HepG2 (cell line): ENCODE results near the gene RNF123. TPM values are rescaled to one million over a fixed set of nuclear protein-coding genes. Genes with fewer than 3 reads are reported as not detected.

Experiments used
- ATAC-seq: fragments of 200-7000 bp; cut with Tn5 transposase; 3 replicates; pipeline ENCODE4 v1.9.1; 2020; ENCODE audit warnings: mild to moderate bottlenecking, moderate library complexity
- BruUV-seq: library from RNA; stranded (reverse); fragments of 400-500 nt; replicated peaks from 2 replicates; lab custom pipeline; 2021; lab: Mats Ljungman, UMichigan
- CTCF ChIA-PET: fragments of 300-600 bp; formaldehyde crosslinking; extraction: SDS; loops from one replicate; lab custom pipeline; 2021; ENCODE audit warnings: low total read pairs, inconsistent platforms, low intra/inter-chr PET ratio; lab: Yijun Ruan, JAX
- POLR2A ChIA-PET: fragments of 350-600 bp; sonication (Branson Sonifier 250); formaldehyde crosslinking; loops from one replicate; lab custom pipeline; 2020; ENCODE audit warnings: antibody characterized with exemption, inconsistent platforms; lab: Yijun Ruan, JAX
- DNase-seq: peaks from one replicate; pipeline ENCODE4 v3.0.0-alpha.2; 2015; ENCODE audit warnings: low spot score
- FAIRE-seq: peaks from 3 replicates; lab custom pipeline; 2011; peaks lifted over from hg19 to GRCh38; lab: Jason Lieb, UNC
- H2AFZ ChIP-seq: one replicate; pipeline ENCODE4 v1.6.1; 2011; ENCODE audit warnings: low read length, inconsistent platforms
- H3K27ac ChIP-seq: fragments of 300-600 bp; 3 replicates; pipeline ENCODE4 v1.8.0; 2011; ENCODE audit warnings: mixed run types, mild to moderate bottlenecking, mixed read lengths, low read length, inconsistent platforms; ENCODE audit not compliant: insufficient read depth; ENCODE audit errors: extremely low read length
- H3K27me3 ChIP-seq, 2 experiments: fragments of 200-600 bp in 1 of 2; 2 replicates in 1 of 2; 3 replicates in 1 of 2; pipeline versions ENCODE4 v1.6.0 to v1.8.0; 2011; ENCODE audit warnings: low read length in 2 of 2, mild to moderate bottlenecking in 2 of 2, moderate library complexity in 2 of 2, inconsistent platforms in 1 of 2; ENCODE audit not compliant: insufficient read depth in 2 of 2, control insufficient read depth in 1 of 2
- H3K36me3 ChIP-seq, 2 experiments: fragments of 200-600 bp in 1 of 2; replicated peaks in 1 of 2; 2 replicates in 1 of 2; 3 replicates in 1 of 2; pipeline versions ENCODE4 v1.5.1 to v1.8.0; 2011; ENCODE audit warnings: low read length in 2 of 2, inconsistent platforms in 1 of 2; ENCODE audit not compliant: insufficient read depth in 2 of 2, control insufficient read depth in 1 of 2
- H3K4me1 ChIP-seq: 2 replicates; pipeline ENCODE4 v1.5.1; 2012; ENCODE audit warnings: low read length, inconsistent platforms; ENCODE audit not compliant: insufficient read depth
- H3K4me2 ChIP-seq: 2 replicates; pipeline ENCODE4 v1.6.0; 2011; ENCODE audit warnings: low read depth, low read length, inconsistent platforms
- H3K4me3 ChIP-seq, 3 experiments: fragments of 200-600 bp in 1 of 3; sonication (generic), shearing (Covaris generic) in 1 of 3; replicated peaks in 1 of 3; 2 replicates each; pipeline ENCODE4 v1.5.1; 2011 to 2016; ENCODE audit warnings: low read length in 3 of 3, inconsistent platforms in 2 of 3, low read depth in 2 of 3, mild to moderate bottlenecking in 2 of 3, control low read depth in 1 of 3, mixed read lengths in 1 of 3; ENCODE audit not compliant: insufficient read depth in 1 of 3
- H3K79me2 ChIP-seq: one replicate; pipeline ENCODE4 v1.6.1; 2011; ENCODE audit warnings: low read length, inconsistent platforms; ENCODE audit not compliant: insufficient read depth
- H3K9ac ChIP-seq: 2 replicates; pipeline ENCODE4 v1.6.0; 2011; ENCODE audit warnings: mild to moderate bottlenecking, low read depth, low read length, inconsistent platforms; ENCODE audit not compliant: insufficient read depth
- H3K9me3 ChIP-seq: 2 replicates; pipeline ENCODE4 v1.5.1; 2012; ENCODE audit warnings: mild to moderate bottlenecking, low read length
- H4K20me1 ChIP-seq: 2 replicates; pipeline ENCODE4 v1.6.0; 2011; ENCODE audit warnings: inconsistent platforms, mild to moderate bottlenecking, low read length, moderate library complexity; ENCODE audit not compliant: insufficient read depth
- CENPX ChIP-seq: sonication (generic); formaldehyde crosslinking; IDR thresholded peaks from 2 replicates; pipeline ENCODE4 v1.9.0; 2021; ENCODE audit warnings: mild to moderate bottlenecking, missing genetic modification reagents, moderate library complexity
- ELF1 ChIP-seq: sonication (generic); formaldehyde crosslinking; IDR thresholded peaks from 2 replicates; pipeline ENCODE4 v1.4.0; 2020; ENCODE audit warnings: missing genetic modification reagents
- GATAD1 ChIP-seq: IDR thresholded peaks from 2 replicates; pipeline ENCODE4 v1.6.1; 2016; ENCODE audit warnings: missing genetic modification reagents, missing compliant biosample characterization
- MLLT10 ChIP-seq: sonication (generic); formaldehyde crosslinking; IDR thresholded peaks from 2 replicates; pipeline ENCODE4 v1.4.0; 2020; ENCODE audit warnings: missing genetic modification reagents
- MXI1 ChIP-seq: IDR thresholded peaks from 3 replicates; pipeline ENCODE4 v1.6.1; 2012; ENCODE audit warnings: low read depth, low read length, inconsistent platforms, borderline replicate concordance
- NFATC3 ChIP-seq: sonication (generic); formaldehyde crosslinking; IDR thresholded peaks from 2 replicates; pipeline ENCODE4 v1.5.1; 2020; ENCODE audit warnings: mild to moderate bottlenecking, missing genetic modification reagents
- NKX3-1 ChIP-seq: sonication (generic); formaldehyde crosslinking; IDR thresholded peaks from 2 replicates; pipeline ENCODE4 v1.5.0; 2020; ENCODE audit warnings: missing genetic modification reagents
- POLR2AphosphoS2 ChIP-seq: IDR thresholded peaks from 2 replicates; pipeline ENCODE4 v1.6.1; 2011; ENCODE audit warnings: low read depth, low read length, improper control_type of control experiment
- RARA ChIP-seq: IDR thresholded peaks from 2 replicates; pipeline ENCODE4 v1.6.1; 2016; ENCODE audit warnings: missing genetic modification reagents, missing compliant biosample characterization
- SIN3B ChIP-seq: fragments of 150-350 bp; IDR thresholded peaks from 2 replicates; pipeline ENCODE4 v1.6.1; 2014; ENCODE audit warnings: low read length
- SRF ChIP-seq: IDR thresholded peaks from 2 replicates; pipeline ENCODE4 v1.6.1; 2011; ENCODE audit warnings: mild to moderate bottlenecking, low read depth, low read length, moderate library complexity
- ZC3H4 ChIP-seq: sonication (generic); formaldehyde crosslinking; IDR thresholded peaks from 2 replicates; pipeline ENCODE4 v1.4.0; 2020; ENCODE audit warnings: missing genetic modification reagents, borderline replicate concordance
- WGBS: methylation state at CpG from one replicate; pipeline ENCODE4 v1.1.6; 2017; ENCODE audit warnings: low lambda C conversion rate; 5-methylcytosine and 5-hydroxymethylcytosine counted together
- in situ Hi-C: cut with HindIII; loops from 2 replicates; pipeline ENCODE4 v1.10.0; 2017; ENCODE audit warnings: low pct_unique_long_range_greater_than_20kb; ENCODE audit not compliant: extremely low pct_ligation_motif_present
- intact Hi-C: fragments of 100-400 bp; cut with micrococcal nuclease; formaldehyde crosslinking; loops from one replicate; pipeline ENCODE4 v1.10.0; 2022; ENCODE audit not compliant: unreplicated experiment
- polyA plus RNA-seq, 8 experiments: library from polyadenylated mRNA; depleted of rRNA in 3 of 8; stranded (reverse) in 7 of 8; unstranded in 1 of 8; fragments of >200 nt; fragmentation: Illumina TruSeq in 4 of 8; extraction: Trizol in 4 of 8; gene quantifications; 2 replicates each; pipeline versions ENCODE4 v1.2.1 to v1.2.3, GENCODE V29; 2011 to 2016; ENCODE audit warnings: low read depth in 4 of 8, missing spikeins in 1 of 8, mixed read lengths in 1 of 8; ENCODE audit not compliant: insufficient read depth in 1 of 8
- total RNA-seq, 5 experiments: library from RNA; depleted of rRNA; stranded (reverse); fragments of >200 nt; fragmentation: Illumina TruSeq; extraction: Trizol; gene quantifications; 2 replicates each; pipeline ENCODE4 v1.2.3, GENCODE V29; 2016; ENCODE audit warnings: low read depth in 1 of 5
- TF ChIP-seq, protein P1 (sequence below): IDR thresholded peaks from 2 replicates; pipeline ENCODE4 v1.6.1; 2016; ENCODE audit warnings: missing compliant biosample characterization, missing genetic modification reagents, borderline replicate concordance
- TF ChIP-seq, protein P2 (sequence below): sonication (generic); formaldehyde crosslinking; IDR thresholded peaks from 2 replicates; pipeline ENCODE4 v1.4.0; 2020; ENCODE audit warnings: missing genetic modification reagents
- TF ChIP-seq, protein P3 (sequence below): sonication (generic); formaldehyde crosslinking; IDR thresholded peaks from 2 replicates; pipeline ENCODE4 v1.5.0; 2020; ENCODE audit warnings: mild to moderate bottlenecking, missing genetic modification reagents
- TF ChIP-seq, protein P4 (sequence below): fragments of 450-650 bp; IDR thresholded peaks from 2 replicates; pipeline ENCODE4 v1.6.1; 2017; ENCODE audit warnings: mild to moderate bottlenecking
- TF ChIP-seq, protein P5 (sequence below): fragments of 450-650 bp; IDR thresholded peaks from 2 replicates; pipeline ENCODE4 v1.6.1; 2016

RNF123 gene
- total and polyA plus RNA-seq, 2 of the 13 experiments (the other 11 are each of a cell fraction or from before 2014, with no cell fraction given), result 29.9 to 82.2 TPM

DNA sequence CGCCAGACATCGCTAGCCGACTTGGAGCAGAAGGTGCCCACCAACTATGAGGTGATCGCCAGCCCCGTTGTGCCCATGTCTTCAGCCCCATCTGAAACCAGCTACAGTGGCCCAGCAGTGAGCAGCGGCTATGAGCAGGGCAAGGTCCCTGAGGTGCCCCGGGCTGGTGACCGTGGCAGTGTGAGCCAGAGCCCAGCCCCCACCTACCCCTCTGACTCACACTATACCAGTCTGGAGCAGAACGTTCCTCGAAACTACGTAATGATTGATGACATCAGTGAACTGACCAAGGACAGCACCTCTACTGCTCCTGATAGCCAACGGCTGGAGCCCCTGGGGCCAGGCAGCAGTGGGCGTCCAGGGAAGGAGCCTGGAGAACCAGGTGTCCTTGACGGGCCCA is 28.1 kb upstream of the RNF123 start:
- Histone ChIP-seq H3K4me2 (no peak overlapping the region), H4K20me1 (no peaks in the 10 kb centered on the region), H3K4me1 (peaks cover 36% of the 10 kb centered on the region), H3K27me3 (no peaks in the 10 kb centered on the region), H3K9me3 (no peaks in the 10 kb centered on the region), H3K4me3 (no peak overlapping the region), H2AFZ (no peak overlapping the region), H3K9ac (no peak overlapping the region), H3K27ac (no peak overlapping the region), H3K79me2 (no peaks in the 10 kb centered on the region), H3K36me3 (no peaks in the 10 kb centered on the region)
- ChIA-PET CTCF (no interaction called here), POLR2A (no interaction called here)
- intact Hi-C loops, result no loop called here
- no peak for FAIRE-seq
- in situ Hi-C loops, result no loop called here
- BruUV-seq, result no TSS peak
- no peak for ATAC-seq
- DNase-seq, result no peak
- 88% methylated on average over 13 of the region's 14 CpGs for WGBS
- TF ChIP-seq MXI1, result no peak
- TF ChIP-seq, protein P1, sequence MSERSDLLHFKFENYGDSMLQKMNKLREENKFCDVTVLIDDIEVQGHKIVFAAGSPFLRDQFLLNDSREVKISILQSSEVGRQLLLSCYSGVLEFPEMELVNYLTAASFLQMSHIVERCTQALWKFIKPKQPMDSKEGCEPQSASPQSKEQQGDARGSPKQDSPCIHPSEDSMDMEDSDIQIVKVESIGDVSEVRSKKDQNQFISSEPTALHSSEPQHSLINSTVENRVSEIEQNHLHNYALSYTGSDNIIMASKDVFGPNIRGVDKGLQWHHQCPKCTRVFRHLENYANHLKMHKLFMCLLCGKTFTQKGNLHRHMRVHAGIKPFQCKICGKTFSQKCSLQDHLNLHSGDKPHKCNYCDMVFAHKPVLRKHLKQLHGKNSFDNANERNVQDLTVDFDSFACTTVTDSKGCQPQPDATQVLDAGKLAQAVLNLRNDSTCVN, result no peak
- no peak for TF ChIP-seq NKX3-1 (CRISPR knock-in tag)
- no peak for TF ChIP-seq SRF
- TF ChIP-seq, protein P2, sequence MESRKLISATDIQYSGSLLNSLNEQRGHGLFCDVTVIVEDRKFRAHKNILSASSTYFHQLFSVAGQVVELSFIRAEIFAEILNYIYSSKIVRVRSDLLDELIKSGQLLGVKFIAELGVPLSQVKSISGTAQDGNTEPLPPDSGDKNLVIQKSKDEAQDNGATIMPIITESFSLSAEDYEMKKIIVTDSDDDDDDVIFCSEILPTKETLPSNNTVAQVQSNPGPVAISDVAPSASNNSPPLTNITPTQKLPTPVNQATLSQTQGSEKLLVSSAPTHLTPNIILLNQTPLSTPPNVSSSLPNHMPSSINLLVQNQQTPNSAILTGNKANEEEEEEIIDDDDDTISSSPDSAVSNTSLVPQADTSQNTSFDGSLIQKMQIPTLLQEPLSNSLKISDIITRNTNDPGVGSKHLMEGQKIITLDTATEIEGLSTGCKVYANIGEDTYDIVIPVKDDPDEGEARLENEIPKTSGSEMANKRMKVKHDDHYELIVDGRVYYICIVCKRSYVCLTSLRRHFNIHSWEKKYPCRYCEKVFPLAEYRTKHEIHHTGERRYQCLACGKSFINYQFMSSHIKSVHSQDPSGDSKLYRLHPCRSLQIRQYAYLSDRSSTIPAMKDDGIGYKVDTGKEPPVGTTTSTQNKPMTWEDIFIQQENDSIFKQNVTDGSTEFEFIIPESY (CRISPR knock-in tag), result no peak
- TF ChIP-seq ZC3H4 (CRISPR knock-in tag), result no peak
- no peak for TF ChIP-seq POLR2AphosphoS2
- no peak for TF ChIP-seq SIN3B
- no peak for TF ChIP-seq CENPX (CRISPR knock-in tag)
- TF ChIP-seq NFATC3 (CRISPR knock-in tag), result no peak
- TF ChIP-seq, protein P3, sequence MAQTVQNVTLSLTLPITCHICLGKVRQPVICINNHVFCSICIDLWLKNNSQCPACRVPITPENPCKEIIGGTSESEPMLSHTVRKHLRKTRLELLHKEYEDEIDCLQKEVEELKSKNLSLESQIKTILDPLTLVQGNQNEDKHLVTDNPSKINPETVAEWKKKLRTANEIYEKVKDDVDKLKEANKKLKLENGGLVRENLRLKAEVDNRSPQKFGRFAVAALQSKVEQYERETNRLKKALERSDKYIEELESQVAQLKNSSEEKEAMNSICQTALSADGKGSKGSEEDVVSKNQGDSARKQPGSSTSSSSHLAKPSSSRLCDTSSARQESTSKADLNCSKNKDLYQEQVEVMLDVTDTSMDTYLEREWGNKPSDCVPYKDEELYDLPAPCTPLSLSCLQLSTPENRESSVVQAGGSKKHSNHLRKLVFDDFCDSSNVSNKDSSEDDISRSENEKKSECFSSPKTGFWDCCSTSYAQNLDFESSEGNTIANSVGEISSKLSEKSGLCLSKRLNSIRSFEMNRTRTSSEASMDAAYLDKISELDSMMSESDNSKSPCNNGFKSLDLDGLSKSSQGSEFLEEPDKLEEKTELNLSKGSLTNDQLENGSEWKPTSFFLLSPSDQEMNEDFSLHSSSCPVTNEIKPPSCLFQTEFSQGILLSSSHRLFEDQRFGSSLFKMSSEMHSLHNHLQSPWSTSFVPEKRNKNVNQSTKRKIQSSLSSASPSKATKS, result no peak
- no peak for TF ChIP-seq RARA (CRISPR knock-in tag)
- TF ChIP-seq, protein P4, sequence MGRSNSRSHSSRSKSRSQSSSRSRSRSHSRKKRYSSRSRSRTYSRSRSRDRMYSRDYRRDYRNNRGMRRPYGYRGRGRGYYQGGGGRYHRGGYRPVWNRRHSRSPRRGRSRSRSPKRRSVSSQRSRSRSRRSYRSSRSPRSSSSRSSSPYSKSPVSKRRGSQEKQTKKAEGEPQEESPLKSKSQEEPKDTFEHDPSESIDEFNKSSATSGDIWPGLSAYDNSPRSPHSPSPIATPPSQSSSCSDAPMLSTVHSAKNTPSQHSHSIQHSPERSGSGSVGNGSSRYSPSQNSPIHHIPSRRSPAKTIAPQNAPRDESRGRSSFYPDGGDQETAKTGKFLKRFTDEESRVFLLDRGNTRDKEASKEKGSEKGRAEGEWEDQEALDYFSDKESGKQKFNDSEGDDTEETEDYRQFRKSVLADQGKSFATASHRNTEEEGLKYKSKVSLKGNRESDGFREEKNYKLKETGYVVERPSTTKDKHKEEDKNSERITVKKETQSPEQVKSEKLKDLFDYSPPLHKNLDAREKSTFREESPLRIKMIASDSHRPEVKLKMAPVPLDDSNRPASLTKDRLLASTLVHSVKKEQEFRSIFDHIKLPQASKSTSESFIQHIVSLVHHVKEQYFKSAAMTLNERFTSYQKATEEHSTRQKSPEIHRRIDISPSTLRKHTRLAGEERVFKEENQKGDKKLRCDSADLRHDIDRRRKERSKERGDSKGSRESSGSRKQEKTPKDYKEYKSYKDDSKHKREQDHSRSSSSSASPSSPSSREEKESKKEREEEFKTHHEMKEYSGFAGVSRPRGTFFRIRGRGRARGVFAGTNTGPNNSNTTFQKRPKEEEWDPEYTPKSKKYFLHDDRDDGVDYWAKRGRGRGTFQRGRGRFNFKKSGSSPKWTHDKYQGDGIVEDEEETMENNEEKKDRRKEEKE, result no peak
- TF ChIP-seq MLLT10 (CRISPR knock-in tag), result no peak
- TF ChIP-seq GATAD1 (CRISPR knock-in tag), result no peak
- no peak for TF ChIP-seq ELF1
- TF ChIP-seq, protein P5, sequence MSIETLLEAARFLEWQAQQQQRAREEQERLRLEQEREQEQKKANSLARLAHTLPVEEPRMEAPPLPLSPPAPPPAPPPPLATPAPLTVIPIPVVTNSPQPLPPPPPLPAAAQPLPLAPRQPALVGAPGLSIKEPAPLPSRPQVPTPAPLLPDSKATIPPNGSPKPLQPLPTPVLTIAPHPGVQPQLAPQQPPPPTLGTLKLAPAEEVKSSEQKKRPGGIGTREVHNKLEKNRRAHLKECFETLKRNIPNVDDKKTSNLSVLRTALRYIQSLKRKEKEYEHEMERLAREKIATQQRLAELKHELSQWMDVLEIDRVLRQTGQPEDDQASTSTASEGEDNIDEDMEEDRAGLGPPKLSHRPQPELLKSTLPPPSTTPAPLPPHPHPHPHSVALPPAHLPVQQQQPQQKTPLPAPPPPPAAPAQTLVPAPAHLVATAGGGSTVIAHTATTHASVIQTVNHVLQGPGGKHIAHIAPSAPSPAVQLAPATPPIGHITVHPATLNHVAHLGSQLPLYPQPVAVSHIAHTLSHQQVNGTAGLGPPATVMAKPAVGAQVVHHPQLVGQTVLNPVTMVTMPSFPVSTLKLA, result no peak
